Measurements from ENCODE around the gene C20orf144. TPM values are rescaled to one million over a fixed set of nuclear protein-coding genes. Genes with fewer than 3 reads are reported as not detected.

The C20orf144 gene
- total and polyA plus RNA-seq, 8 donors = 0.19 to 0.31 TPM; not detected in 6

GRCh38 chr20:33687993-33688937, 26.1 kb downstream of the C20orf144 start:
- no peaks in the 10 kb centered on the region for H3K9me3 ChIP-seq
- intact Hi-C loops (cut with DNase I; ENCODE audit: low total_unique reads) = no loop called here
- H3K36me3 ChIP-seq = no peaks in the 10 kb centered on the region
- WGBS, 5 donors = 70 to 84% (median 75%) methylated on average over 3 of the region's 3 CpGs
- TF ChIP-seq POLR2A (IDR thresholded peaks at IDR 0.05) (no peak), POLR2AphosphoS5 (IDR thresholded peaks at IDR 0.05) (no peak), CTCF (IDR thresholded peaks at IDR 0.05) (no peak), EP300 (IDR thresholded peaks at IDR 0.05) (no peak)
- H3K4me1 ChIP-seq = peaks cover 12 to 33% (median 23%) of the 10 kb centered on the region in 4 donors
- H3K27ac ChIP-seq = peak overlapping the region in 1 of 5 donors; percentile 49
- no peaks in the 10 kb centered on the region for H3K27me3 ChIP-seq
- no peak overlapping the region for H3K4me3 ChIP-seq
- DNase-seq = no peak

- no peak for TF ChIP-seq CTCF (IDR thresholded peaks at IDR 0.05)
- TF ChIP-seq POLR2A (IDR thresholded peaks at IDR 0.05) = no peak
- TF ChIP-seq POLR2AphosphoS5 (IDR thresholded peaks at IDR 0.05) = no peak
- Histone ChIP-seq H3K4me3 (no peak overlapping the region), H3K4me1 (peaks cover 12 to 39% (median 26%) of the 10 kb centered on the region in 4 donors), H3K27ac (peak overlapping the region in 1 of 5 donors; percentile 49), H3K27me3 (no peaks in the 10 kb centered on the region), H3K9me3 (no peaks in the 10 kb centered on the region), H3K36me3 (no peaks in the 10 kb centered on the region)
- intact Hi-C loops (cut with DNase I; ENCODE audit: low total_unique reads) = no loop called here
- WGBS, 5 donors = 28 to 65% (median 47%) methylated on average over 3 of the region's 3 CpGs
- peak; percentile 55 to 66 for DNase-seq
Observed at GRCh38 chr20:33688938-33689424, 26.9 kb downstream of the C20orf144 start.

- TF ChIP-seq POLR2A (IDR thresholded peaks at IDR 0.05) (no peak), POLR2AphosphoS5 (IDR thresholded peaks at IDR 0.05) (no peak), CTCF (IDR thresholded peaks at IDR 0.05) (no peak), EP300 (IDR thresholded peaks at IDR 0.05) (no peak)
- intact Hi-C loops (cut with DNase I; ENCODE audit: low total_unique reads) = no loop called here
- no peaks in the 10 kb centered on the region for H3K9me3 ChIP-seq
- H3K27ac ChIP-seq = no peak overlapping the region
- no peaks in the 10 kb centered on the region for H3K27me3 ChIP-seq
- DNase-seq = no peak
- H3K36me3 ChIP-seq = no peaks in the 10 kb centered on the region
- 91 to 95% (median 94%) methylated on average over 1 of the region's 1 CpG for WGBS, 5 donors
- peaks cover 12 to 38% (median 26%) of the 10 kb centered on the region in 4 donors for H3K4me1 ChIP-seq
- no peak overlapping the region for H3K4me3 ChIP-seq
Observed at GRCh38 chr20:33689493-33689892, 27.4 kb downstream of the C20orf144 start.

- peaks cover 9 to 38% (median 23%) of the 10 kb centered on the region in 4 donors for H3K4me1 ChIP-seq
- no peaks in the 10 kb centered on the region for H3K36me3 ChIP-seq
- 25 to 63% (median 57%) methylated on average over 4 of the region's 4 CpGs for WGBS, 5 donors
- intact Hi-C loops (cut with DNase I; ENCODE audit: low total_unique reads) = no loop called here
- H3K27me3 ChIP-seq = no peaks in the 10 kb centered on the region
- no peak overlapping the region for H3K27ac ChIP-seq
- peak in 1 of 2 donors; percentile 58 for DNase-seq
- no peak overlapping the region for H3K4me3 ChIP-seq
- no peaks in the 10 kb centered on the region for H3K9me3 ChIP-seq
- TF ChIP-seq CTCF (IDR thresholded peaks at IDR 0.05) = no peak
- TF ChIP-seq EP300 (IDR thresholded peaks at IDR 0.05) = no peak
- TF ChIP-seq POLR2A (IDR thresholded peaks at IDR 0.05) = no peak
- TF ChIP-seq POLR2AphosphoS5 (IDR thresholded peaks at IDR 0.05) = no peak
Observed at GRCh38 chr20:33689973-33690372, 27.8 kb downstream of the C20orf144 start.
